Middle frontal gyrus (tissue), 1 donor: ENCODE results near the gene CSGALNACT2.
A peak's percentile ranks its signal among the peaks of the same experiment; 100 is the strongest.
"Not testable (repeated sequence)": the region's sequence is repeated elsewhere in the genome, so short reads cannot be mapped to it uniquely, and the experiment has no call there.

ENCODE experiments used
- DNase-seq: peaks from one replicate; pipeline ENCODE4 v3.0.0-alpha.2; 2015; ENCODE audit warnings: low spot score; ENCODE audit errors: extremely low spot score

Gene CSGALNACT2

GRCh38 chr10:43138021-43138756 is at the start of gene CSGALNACT2:
Gene CSGALNACT2 (plus strand): TSS chr10:43138445. CDS start chr10:43155150, 16,705 bp downstream.
- DNase-seq: peak; percentile 80

GRCh38 chr10:43089519-43089918 is 48.7 kb upstream of the CSGALNACT2 start:
- no peak for DNase-seq

GRCh38 chr10:43090188-43090587 is 48.1 kb upstream of the CSGALNACT2 start:
- no peak for DNase-seq

GRCh38 chr10:43090664-43091063 is 47.6 kb upstream of the CSGALNACT2 start:
- no peak for DNase-seq

GRCh38 chr10:43091846-43092245 is 46.4 kb upstream of the CSGALNACT2 start:
- DNase-seq: no peak

- DNase-seq: no peak
Observed at GRCh38 chr10:43093423-43094076, 44.7 kb upstream of the CSGALNACT2 start.

GRCh38 chr10:43094085-43094484 is 44.2 kb upstream of the CSGALNACT2 start:
- no peak for DNase-seq

- DNase-seq: not testable (repeated sequence)
Observed at GRCh38 chr10:43099339-43099738, 38.9 kb upstream of the CSGALNACT2 start.

GRCh38 chr10:43099928-43100327 is 38.3 kb upstream of the CSGALNACT2 start:
- no peak for DNase-seq

GRCh38 chr10:43100366-43100765 is 37.9 kb upstream of the CSGALNACT2 start:
- DNase-seq: no peak

- DNase-seq: no peak
Observed at GRCh38 chr10:43102063-43102828, 36.0 kb upstream of the CSGALNACT2 start.

GRCh38 chr10:43105102-43105955 is 32.9 kb upstream of the CSGALNACT2 start:
- peak; percentile 33 for DNase-seq

- DNase-seq: no peak
Observed at GRCh38 chr10:43105956-43106229, 32.4 kb upstream of the CSGALNACT2 start.

- DNase-seq: no peak
Observed at GRCh38 chr10:43106256-43107091, 31.8 kb upstream of the CSGALNACT2 start.

- no peak for DNase-seq
Observed at GRCh38 chr10:43108951-43109350, 29.3 kb upstream of the CSGALNACT2 start.

- DNase-seq: no peak
Observed at GRCh38 chr10:43109671-43110249, 28.5 kb upstream of the CSGALNACT2 start.

- DNase-seq: no peak
Observed at GRCh38 chr10:43110338-43111071, 27.7 kb upstream of the CSGALNACT2 start.

- DNase-seq: no peak
Observed at GRCh38 chr10:43111101-43111500, 27.1 kb upstream of the CSGALNACT2 start.

- DNase-seq: no peak
Observed at GRCh38 chr10:43111921-43112607, 26.2 kb upstream of the CSGALNACT2 start.
